Measurements from ENCODE around the gene CAPRIN1.

- TF ChIP-seq, protein P1, sequence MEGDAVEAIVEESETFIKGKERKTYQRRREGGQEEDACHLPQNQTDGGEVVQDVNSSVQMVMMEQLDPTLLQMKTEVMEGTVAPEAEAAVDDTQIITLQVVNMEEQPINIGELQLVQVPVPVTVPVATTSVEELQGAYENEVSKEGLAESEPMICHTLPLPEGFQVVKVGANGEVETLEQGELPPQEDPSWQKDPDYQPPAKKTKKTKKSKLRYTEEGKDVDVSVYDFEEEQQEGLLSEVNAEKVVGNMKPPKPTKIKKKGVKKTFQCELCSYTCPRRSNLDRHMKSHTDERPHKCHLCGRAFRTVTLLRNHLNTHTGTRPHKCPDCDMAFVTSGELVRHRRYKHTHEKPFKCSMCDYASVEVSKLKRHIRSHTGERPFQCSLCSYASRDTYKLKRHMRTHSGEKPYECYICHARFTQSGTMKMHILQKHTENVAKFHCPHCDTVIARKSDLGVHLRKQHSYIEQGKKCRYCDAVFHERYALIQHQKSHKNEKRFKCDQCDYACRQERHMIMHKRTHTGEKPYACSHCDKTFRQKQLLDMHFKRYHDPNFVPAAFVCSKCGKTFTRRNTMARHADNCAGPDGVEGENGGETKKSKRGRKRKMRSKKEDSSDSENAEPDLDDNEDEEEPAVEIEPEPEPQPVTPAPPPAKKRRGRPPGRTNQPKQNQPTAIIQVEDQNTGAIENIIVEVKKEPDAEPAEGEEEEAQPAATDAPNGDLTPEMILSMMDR (IDR thresholded peaks at IDR 0.05; ENCODE audit: low read depth, low read length) = no peak
- no peak for TF ChIP-seq EZH2phosphoT487 (IDR thresholded peaks at IDR 0.05; ENCODE audit: low read depth)
These were observed 60.3 kb downstream of the CAPRIN1 start for GRCh38 chr11:34111722-34112270.

Data from OCI-LY3 (cell line).